ENCODE data around the gene TMEM219. TPM values are rescaled to one million over a fixed set of nuclear protein-coding genes. Genes with fewer than 3 reads are reported as not detected.
A peak's percentile ranks its signal among the peaks of the same experiment; 100 is the strongest.

Gene TMEM219
- total RNA-seq, 6 experiments from 2014 or later = 49.9 to 75.9 (median 57.1) TPM

DNA sequence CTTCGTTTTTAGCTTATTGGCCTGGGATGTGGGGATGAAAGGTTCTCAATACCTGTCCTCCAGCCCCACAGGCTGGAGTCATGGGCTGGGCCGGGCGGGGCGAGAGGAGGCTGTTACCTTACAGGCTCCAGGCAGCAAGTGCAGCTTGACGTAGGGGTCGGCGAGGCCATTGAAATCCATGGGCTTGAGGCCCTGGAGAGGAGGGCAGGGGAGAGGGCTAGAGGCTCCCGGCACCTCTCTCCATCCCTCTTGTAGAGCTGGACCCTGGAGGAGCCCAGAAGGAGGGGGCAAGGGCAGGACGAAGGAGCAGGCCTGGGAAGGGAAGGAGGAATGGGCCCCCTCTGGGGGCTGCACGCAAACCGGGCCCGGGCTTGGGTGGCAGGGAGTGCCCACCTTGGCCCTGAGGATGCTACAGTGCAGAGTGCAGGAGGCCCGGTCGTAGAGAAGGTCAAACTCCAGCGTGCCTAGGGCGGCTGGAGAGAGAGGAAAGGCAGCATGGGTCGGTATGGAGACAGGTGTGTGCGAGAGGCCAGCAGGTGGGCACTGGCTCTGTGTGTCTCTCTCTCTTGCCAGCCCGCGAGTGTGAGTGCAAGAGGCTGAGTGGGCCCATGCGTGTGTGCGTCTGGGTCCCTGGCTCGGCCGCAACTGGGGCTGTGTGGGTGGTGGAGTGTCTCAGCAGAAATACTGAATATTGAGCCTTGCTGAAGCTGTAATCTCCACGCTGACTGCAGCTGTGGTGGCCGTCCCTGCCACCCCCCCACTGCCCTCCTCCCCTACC, 47.4 kb downstream of the TMEM219 start:
- Histone ChIP-seq H3K27ac (no peak overlapping the region), H3K9me3 (no peaks in the 10 kb centered on the region), H3K27me3 (no peaks in the 10 kb centered on the region), H3K36me3 (no peaks in the 10 kb centered on the region), H3K4me3 (no peak overlapping the region), H3K4me1 (peaks cover 0 to 7% (median 0%) of the 10 kb centered on the region in 4 donors)
- intact Hi-C loops (cut with DNase I) = no loop called here
- 36% methylated on average over 16 of the region's 26 CpGs for WGBS (ENCODE audit: insufficient coverage, low coverage, low lambda C conversion rate, missing lambda C conversion rate)
- DNase-seq (no peak), ATAC-seq (no peak)
- TF ChIP-seq, protein P1, sequence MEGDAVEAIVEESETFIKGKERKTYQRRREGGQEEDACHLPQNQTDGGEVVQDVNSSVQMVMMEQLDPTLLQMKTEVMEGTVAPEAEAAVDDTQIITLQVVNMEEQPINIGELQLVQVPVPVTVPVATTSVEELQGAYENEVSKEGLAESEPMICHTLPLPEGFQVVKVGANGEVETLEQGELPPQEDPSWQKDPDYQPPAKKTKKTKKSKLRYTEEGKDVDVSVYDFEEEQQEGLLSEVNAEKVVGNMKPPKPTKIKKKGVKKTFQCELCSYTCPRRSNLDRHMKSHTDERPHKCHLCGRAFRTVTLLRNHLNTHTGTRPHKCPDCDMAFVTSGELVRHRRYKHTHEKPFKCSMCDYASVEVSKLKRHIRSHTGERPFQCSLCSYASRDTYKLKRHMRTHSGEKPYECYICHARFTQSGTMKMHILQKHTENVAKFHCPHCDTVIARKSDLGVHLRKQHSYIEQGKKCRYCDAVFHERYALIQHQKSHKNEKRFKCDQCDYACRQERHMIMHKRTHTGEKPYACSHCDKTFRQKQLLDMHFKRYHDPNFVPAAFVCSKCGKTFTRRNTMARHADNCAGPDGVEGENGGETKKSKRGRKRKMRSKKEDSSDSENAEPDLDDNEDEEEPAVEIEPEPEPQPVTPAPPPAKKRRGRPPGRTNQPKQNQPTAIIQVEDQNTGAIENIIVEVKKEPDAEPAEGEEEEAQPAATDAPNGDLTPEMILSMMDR (IDR thresholded peaks at IDR 0.05) = no peak
- no peak for TF ChIP-seq POLR2A (IDR thresholded peaks at IDR 0.05)

DNA sequence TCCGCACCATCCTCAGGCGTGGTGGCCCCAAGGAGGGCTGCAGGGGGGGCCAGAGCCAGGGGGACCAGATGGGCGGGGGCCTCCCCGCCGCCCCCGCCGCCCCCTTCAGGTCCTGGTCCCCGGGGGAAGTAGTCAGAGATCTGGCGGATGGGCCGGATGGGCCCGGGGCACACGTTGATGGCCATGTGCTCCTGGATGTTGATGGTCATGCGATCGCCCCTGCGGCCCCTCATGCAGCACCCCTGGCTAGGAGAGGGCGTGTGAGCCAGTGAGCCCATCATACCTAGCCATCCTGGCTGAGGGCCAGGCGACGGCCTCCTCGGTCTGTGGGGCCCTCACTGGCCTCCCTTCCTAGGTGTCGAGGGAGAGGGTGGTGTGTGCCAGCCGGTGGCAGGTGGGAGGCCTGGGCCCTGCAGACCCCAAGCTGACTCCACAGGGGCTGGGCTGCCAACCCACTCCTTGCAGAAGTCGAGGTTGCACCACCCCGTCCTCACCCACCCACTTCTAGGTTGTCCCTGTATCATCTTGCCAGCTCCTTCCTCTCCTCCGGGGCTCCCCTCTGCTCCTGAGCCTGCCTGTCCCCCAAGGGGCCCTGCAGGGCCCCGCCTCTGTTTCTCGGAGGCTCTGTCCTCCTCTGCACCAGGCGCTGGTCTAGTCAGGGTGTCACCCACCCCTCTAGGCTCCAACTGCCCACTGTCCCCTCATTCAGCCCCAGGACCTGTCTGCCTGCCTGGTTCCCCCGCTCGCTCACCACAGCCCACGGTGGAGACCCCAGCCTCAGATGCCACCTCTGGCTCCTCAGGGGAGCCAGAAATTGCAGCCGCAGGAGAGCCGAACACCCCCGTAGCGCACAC, 48.3 kb downstream of the TMEM219 start:
- H3K9me3 ChIP-seq = no peaks in the 10 kb centered on the region
- WGBS (ENCODE audit: insufficient coverage, low coverage, low lambda C conversion rate, missing lambda C conversion rate) = 3% methylated on average over 6 of the region's 34 CpGs
- peak in 1 of 4 donors; percentile 6 for ATAC-seq
- H3K4me1 ChIP-seq = peaks cover 0 to 7% (median 0%) of the 10 kb centered on the region in 4 donors
- TF ChIP-seq, protein P1 (IDR thresholded peaks at IDR 0.05) = no peak
- no peak for TF ChIP-seq POLR2A (IDR thresholded peaks at IDR 0.05)
- no peaks in the 10 kb centered on the region for H3K36me3 ChIP-seq
- DNase-seq = no peak
- no peak overlapping the region for H3K27ac ChIP-seq
- no peak overlapping the region for H3K4me3 ChIP-seq
- intact Hi-C loops (cut with DNase I) = no loop called here
- H3K27me3 ChIP-seq = no peaks in the 10 kb centered on the region

DNA sequence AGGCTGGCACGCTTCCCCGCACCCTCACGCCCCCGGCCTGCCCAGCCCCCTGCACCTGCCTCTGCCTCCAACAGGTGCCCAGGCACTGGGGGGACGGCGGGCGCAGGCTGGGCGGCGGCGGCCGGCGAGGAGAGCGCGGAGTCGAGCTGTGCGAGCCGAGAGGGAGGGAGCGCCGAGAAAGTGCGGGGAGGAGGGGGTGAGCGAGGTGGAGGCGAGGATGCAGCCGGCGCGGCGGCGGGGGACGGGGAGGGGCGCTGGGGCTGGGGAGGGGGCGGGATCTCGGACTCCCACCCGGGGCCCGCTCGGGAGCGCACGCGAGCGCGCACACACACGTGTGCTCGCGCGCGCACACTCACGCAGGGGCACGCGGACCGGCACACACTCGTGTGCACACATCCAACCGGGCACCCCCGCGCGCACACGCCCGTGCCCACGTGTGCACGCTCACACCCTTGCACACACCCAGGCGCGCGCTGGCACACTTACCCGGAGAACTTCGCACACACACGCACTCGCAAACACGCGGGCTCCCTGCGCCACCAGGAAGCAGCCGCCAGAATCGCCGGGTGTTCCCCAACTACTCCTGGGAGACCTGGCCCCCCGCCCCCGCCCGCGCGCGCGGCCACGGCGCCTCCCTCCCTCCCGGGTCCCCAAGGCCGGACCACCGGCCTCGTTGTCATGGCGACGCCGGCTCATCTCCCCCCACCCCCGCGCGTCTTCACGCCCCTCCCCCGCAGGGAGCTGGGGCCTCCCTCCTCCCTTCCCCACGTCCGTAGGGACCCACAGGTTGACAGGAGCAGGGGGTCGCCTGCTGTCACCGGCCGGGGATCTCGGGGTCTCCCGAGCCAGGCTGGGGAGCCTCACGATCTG, 49.2 kb downstream of the TMEM219 start, which contains the start of gene DOC2A:
TSS of gene DOC2A (minus strand) at position 184 of the 870 bp plus-strand sequence. CDS start 805 bp downstream, outside the sequence.
- H3K4me3 ChIP-seq = peak within 1 kb of the TSS in 1 of 3 donors; percentile 4
- 0% methylated on average over 10 of the region's 99 CpGs for WGBS (ENCODE audit: insufficient coverage, low coverage, low lambda C conversion rate, missing lambda C conversion rate)
- H3K4me1 ChIP-seq = peaks cover 0 to 7% (median 0%) of the 10 kb centered on the region in 4 donors
- intact Hi-C loops (cut with DNase I) = no loop called here
- TF ChIP-seq, protein P1 (IDR thresholded peaks at IDR 0.05) = no peak
- no peak for TF ChIP-seq POLR2A (IDR thresholded peaks at IDR 0.05)
- no peaks in the 10 kb centered on the region for H3K27me3 ChIP-seq
- ATAC-seq = no peak
- DNase-seq = no peak
- no peak within 1 kb of the TSS for H3K27ac ChIP-seq
- H3K9me3 ChIP-seq = no peaks in the 10 kb centered on the region
- no peaks in the 10 kb centered on the region for H3K36me3 ChIP-seq

Data from right lobe of liver (tissue), 6 donors.